ENCODE results near the gene ACOT7. TPM values are rescaled to one million over a fixed set of nuclear protein-coding genes. Genes with fewer than 3 reads are reported as not detected.

The ACOT7 gene, protein sequence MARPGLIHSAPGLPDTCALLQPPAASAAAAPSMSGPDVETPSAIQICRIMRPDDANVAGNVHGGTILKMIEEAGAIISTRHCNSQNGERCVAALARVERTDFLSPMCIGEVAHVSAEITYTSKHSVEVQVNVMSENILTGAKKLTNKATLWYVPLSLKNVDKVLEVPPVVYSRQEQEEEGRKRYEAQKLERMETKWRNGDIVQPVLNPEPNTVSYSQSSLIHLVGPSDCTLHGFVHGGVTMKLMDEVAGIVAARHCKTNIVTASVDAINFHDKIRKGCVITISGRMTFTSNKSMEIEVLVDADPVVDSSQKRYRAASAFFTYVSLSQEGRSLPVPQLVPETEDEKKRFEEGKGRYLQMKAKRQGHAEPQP
- polyA plus RNA-seq = 153 and 161 TPM in 2 replicates

DNA sequence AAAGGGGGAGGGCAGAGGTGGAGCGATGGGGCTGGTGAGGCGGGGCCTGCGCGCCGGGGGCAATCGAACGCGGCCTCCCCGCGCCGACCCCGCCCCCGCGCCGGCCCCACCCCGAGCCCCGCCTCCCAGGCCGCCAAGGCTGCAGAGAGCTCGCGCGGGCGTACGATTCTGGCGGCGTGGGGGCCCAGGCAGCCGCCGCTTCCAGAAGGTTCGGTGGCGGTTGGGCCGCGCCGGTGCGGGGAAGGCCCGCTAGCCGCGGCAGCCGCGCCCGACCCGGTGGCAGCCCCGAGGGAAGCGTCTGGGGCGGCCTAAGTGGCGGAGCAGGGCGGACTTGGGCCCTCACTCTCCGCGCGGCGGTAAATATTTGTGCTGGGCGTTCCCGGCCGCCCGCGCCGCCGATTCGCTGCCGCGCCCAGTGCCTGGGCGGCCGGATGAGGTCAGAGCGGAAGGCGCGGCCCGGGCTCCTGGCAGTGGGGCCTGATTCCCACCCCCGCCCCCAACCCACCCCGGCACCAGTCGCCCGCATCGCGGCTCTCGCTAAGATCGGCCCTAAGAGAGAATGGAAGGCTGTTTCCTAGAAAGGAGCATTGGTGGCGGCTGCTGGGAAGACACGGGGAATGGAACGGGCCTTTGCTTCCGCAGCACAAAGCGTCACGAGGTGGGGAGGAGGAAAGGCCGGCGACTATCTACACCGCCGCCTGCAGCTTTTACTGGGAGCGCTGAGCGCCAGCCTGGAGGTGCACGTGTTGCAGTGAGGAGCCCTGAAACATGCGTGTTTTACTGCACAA is at the start of gene ACOT7:
Gene ACOT7, minus strand, starts transcription at position 368 of the 788 bp plus-strand sequence. CDS start 368 bp downstream, outside the sequence.

DNA sequence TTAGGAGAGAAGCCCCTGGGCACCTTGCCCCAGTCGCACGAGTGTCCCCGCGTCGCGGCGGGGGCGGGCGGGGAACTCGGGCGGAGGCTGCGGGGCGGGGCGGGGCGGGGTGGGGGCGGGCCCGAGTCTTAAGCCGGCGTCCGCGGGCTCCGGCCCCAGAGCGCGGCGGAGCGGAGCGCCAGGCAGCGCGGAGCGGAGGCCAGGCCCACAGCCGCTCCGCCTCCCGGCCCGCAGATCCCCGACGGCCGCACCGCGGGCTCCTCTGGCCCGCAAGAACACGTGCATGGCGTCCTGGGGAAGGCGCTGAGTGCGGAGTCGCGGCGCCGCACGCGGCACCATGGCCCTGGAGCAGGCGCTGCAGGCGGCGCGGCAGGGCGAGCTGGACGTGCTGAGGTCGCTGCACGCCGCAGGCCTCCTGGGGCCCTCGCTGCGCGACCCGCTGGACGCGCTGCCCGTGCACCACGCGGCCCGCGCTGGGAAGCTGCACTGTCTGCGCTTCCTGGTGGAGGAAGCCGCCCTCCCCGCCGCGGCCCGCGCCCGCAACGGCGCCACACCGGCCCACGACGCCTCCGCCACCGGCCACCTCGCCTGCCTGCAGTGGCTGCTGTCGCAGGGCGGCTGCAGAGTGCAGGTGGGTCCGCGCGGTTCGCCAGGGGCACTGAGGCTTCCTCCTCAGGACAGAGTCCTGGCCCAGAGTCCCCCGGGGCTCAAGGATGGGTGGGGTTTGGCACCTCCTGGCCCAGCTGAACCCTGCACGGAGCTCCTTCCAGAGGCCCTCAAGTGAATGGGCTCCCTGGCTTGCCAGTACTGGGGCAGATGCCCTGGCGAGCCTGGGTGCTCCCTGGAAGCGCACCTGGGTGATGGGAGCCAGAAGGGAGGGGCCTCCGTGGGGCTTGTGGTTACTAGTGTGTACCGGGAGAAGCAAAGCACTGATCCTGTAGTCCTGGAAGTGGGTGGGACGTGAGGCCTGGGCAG is 31.3 kb upstream of the ACOT7 start, which contains the start of gene ESPN:
Gene ESPN, plus strand, starts transcription at position 158 of the 975 bp plus-strand sequence. Its CDS starts 180 bp downstream, at position 338.

DNA sequence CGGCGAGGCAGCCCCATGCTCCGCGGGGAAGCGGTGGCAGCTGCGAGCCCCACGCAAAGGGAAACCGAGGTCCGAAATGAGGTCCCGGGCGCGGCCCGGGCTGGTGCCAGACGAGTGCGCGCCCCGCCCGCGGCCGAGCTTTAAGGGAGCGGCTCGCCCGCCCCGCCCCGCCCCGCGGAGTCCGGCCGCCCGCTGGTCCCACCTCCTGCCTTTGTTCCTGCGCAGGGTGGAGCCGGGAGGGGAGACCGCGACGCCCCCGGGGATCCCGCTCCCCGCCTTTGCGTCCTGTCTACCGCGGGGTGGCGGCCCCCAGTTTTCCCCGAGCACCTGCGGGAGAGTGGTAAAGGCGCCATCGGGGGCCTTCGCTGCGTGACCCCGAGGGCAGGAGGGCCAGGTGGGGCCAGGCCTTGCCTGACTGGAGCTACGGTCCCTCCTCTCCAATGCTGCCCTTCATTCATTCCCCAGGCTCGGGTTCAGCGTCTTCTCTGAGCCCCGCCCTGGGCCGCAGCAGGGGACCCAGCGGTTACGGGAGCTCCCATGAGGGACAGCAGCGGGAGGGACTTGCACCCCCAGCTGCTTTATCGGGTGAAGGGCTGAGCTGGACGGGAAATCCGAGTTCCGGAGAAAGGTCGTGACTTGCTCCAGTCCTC is 26.4 kb upstream of the ACOT7 start, which contains the start of gene HES2:
Gene HES2, minus strand, starts transcription at position 116 of the 650 bp plus-strand sequence. Its CDS starts 99 bp downstream, at position 17.

DNA sequence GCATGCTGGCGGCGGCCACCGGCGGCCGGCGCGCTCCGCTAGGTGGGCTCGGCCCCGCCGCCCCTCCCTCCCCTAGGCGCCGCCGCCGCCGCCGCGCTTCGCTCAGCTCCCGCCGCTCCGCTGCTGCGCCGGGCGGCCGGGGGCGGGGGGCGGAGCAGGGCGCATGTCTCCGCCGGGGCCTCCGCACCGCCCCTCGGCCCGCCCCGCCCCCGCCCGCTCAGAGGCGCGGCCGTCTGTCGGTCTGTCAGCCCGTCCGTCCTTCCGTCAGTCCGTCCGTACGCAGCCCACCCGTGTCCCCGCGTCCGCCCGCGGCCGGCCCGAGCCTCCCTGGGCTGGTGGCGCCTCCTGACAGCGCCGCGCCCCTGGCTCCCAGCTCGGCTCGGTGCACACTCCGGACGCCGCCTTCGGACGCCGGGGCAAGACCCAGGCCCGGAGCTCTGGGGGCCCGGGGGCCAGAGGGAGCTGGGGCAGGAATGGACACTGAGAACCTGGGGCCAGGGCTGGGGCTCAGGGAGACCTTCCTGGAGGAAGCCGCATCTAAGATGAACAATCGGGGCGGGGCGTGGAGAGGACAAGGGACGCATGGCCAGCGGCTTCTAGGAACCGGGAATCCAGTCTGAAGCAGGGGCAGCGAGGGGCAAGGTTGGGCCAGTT is 132.5 kb downstream of the ACOT7 start, which contains the start of gene GPR153:
Gene GPR153, minus strand, starts transcription at position 138 of the 654 bp plus-strand sequence. CDS start 6,193 bp downstream, outside the sequence.

DNA sequence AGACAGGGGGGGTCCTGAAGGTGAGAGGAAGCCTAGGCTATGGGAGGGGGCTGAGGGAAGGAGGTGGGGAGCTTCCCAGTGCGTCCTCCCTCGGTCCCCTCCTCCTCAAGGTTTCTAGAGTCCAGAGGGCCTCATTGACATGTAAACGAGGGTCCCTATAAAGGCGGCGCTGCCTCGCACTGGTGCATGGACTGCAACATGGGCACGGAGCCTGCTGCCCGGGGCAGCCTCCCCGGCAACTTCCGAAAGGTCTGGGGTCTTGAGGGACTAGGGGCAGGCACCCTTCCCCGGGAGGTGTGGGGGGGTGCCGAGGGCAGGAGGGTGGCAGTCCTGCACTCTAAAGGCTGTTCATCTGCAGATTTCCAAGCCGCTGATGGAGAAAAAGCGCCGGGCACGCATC is 149.6 kb downstream of the ACOT7 start, which contains the start of gene HES3:
Gene HES3, plus strand, starts transcription at position 187 of the 400 bp plus-strand sequence. Its CDS starts 187 bp downstream, at position 374.

Other genes starting within 250 kb of the ACOT7 start
- 0.55 and 8.3 TPM in 2 replicates for gene CHD5, start 213.4 kb downstream of the ACOT7 start, polyA plus RNA-seq
- 167 and 173 TPM in 2 replicates for gene RPL22, start 194.2 kb downstream of the ACOT7 start, polyA plus RNA-seq
- 3.3 and 6.0 TPM in 2 replicates for gene RNF207, start 187.6 kb downstream of the ACOT7 start, polyA plus RNA-seq
- 123 and 159 TPM in 2 replicates for gene ICMT, start 157.8 kb downstream of the ACOT7 start, polyA plus RNA-seq
- not detected in 2 replicates for gene HES3, start 149.6 kb downstream of the ACOT7 start, polyA plus RNA-seq
- not detected in 2 replicates for gene GPR153, start 132.7 kb downstream of the ACOT7 start, polyA plus RNA-seq
- not detected in 2 replicates for gene HES2, start 26.2 kb upstream of the ACOT7 start, polyA plus RNA-seq
- 5.3 and 10.1 TPM in 2 replicates for gene ESPN, start 31.0 kb upstream of the ACOT7 start, polyA plus RNA-seq
- gene TNFRSF25, start 72.4 kb upstream of the ACOT7 start, polyA plus RNA-seq = 2.7 and 6.0 TPM in 2 replicates
- gene PLEKHG5, start 97.9 kb upstream of the ACOT7 start, polyA plus RNA-seq = 1.8 and 2.4 TPM in 2 replicates
- 2.2 and 4.6 TPM in 2 replicates for gene NOL9, start 160.7 kb upstream of the ACOT7 start, polyA plus RNA-seq
- gene TAS1R1, start 161.5 kb upstream of the ACOT7 start, polyA plus RNA-seq = 0.35 TPM in 1 of 2 replicates, not detected in the other
- gene ZBTB48, start 186.2 kb upstream of the ACOT7 start, polyA plus RNA-seq = 0.69 and 1.4 TPM in 2 replicates
- gene KLHL21, start 209.1 kb upstream of the ACOT7 start, polyA plus RNA-seq = 1.6 and 2.7 TPM in 2 replicates
- 2.1 and 2.3 TPM in 2 replicates for gene PHF13, start 220.0 kb upstream of the ACOT7 start, polyA plus RNA-seq
- 4.7 and 7.4 TPM in 2 replicates for gene THAP3, start 231.1 kb upstream of the ACOT7 start, polyA plus RNA-seq

Data from Purkinje cell (primary cell).